Measurements from ENCODE around the gene LRRC32. TPM values are rescaled to one million over a fixed set of nuclear protein-coding genes. Genes with fewer than 3 reads are reported as not detected.

The LRRC32 gene
- total RNA-seq, 1 donor from 2014 or later = 25.8 TPM

- H3K27me3 Mint-ChIP-seq = peaks cover 3% of the 10 kb centered on the region
- H3K36me3 Mint-ChIP-seq (ENCODE audit: low read depth) = no peaks in the 10 kb centered on the region
- ATAC-seq (ENCODE audit: low read depth) (no peak), DNase-seq (no peak)
- ChIA-PET POLR2A (interaction anchor here (4.0 to 4.2 kb wide), 2 partner anchors 10 to 36 kb away, joined by 26 to 59 read pairs; partner anchors contain the start of gene LRRC32), CTCF (no interaction called here)
- no peak overlapping the region for H3K4me3 Mint-ChIP-seq
- peaks cover 67% of the 10 kb centered on the region for H3K4me1 Mint-ChIP-seq
- no peaks in the 10 kb centered on the region for H3K9me3 Mint-ChIP-seq
- intact Hi-C loops (cut with micrococcal nuclease) = loop anchor here (2.0 kb wide), 1 partner anchor 37 kb away; no protein-coding TSS in a partner anchor
- TF ChIP-seq CTCF (IDR thresholded peaks at IDR 0.05) = no peak
- H3K27ac Mint-ChIP-seq = peak overlapping the region; percentile 85
Measured at GRCh38 chr11:76635991-76636738, 34.4 kb downstream of the LRRC32 start.

- ATAC-seq (ENCODE audit: low read depth) (no peak), DNase-seq (no peak)
- no peak overlapping the region for H3K4me3 Mint-ChIP-seq
- H3K27ac Mint-ChIP-seq = no peak overlapping the region
- H3K36me3 Mint-ChIP-seq (ENCODE audit: low read depth) = no peaks in the 10 kb centered on the region
- TF ChIP-seq CTCF (IDR thresholded peaks at IDR 0.05) = no peak
- intact Hi-C loops (cut with micrococcal nuclease) = no loop called here
- ChIA-PET CTCF (no interaction called here), POLR2A (no interaction called here)
- H3K9me3 Mint-ChIP-seq = no peaks in the 10 kb centered on the region
- H3K27me3 Mint-ChIP-seq = no peaks in the 10 kb centered on the region
- H3K4me1 Mint-ChIP-seq = peaks cover 71% of the 10 kb centered on the region
Measured at GRCh38 chr11:76634886-76635285, 35.7 kb downstream of the LRRC32 start.

- ATAC-seq (ENCODE audit: low read depth) (no peak), DNase-seq (no peak)
- Mint-ChIP-seq H3K27ac (no peak overlapping the region), H3K4me1 (peaks cover 75% of the 10 kb centered on the region), H3K4me3 (no peak overlapping the region), H3K9me3 (no peaks in the 10 kb centered on the region), H3K36me3 (ENCODE audit: low read depth) (no peaks in the 10 kb centered on the region), H3K27me3 (no peaks in the 10 kb centered on the region)
- ChIA-PET POLR2A (interaction anchor here (10.3 kb wide), 1 partner anchor 40 kb away, joined by 193 read pairs; the partner anchor contains the start of gene LRRC32), CTCF (no interaction called here)
- no peak for TF ChIP-seq CTCF (IDR thresholded peaks at IDR 0.05)
- intact Hi-C loops (cut with micrococcal nuclease) = no loop called here
Measured at GRCh38 chr11:76632492-76632891, 38.1 kb downstream of the LRRC32 start.

- TF ChIP-seq CTCF (IDR thresholded peaks at IDR 0.05) = no peak
- H3K4me3 Mint-ChIP-seq = no peak overlapping the region
- intact Hi-C loops (cut with micrococcal nuclease) = no loop called here
- no peak overlapping the region for H3K27ac Mint-ChIP-seq
- no peaks in the 10 kb centered on the region for H3K9me3 Mint-ChIP-seq
- no peak for ATAC-seq (ENCODE audit: low read depth)
- ChIA-PET CTCF (no interaction called here), POLR2A (interaction anchor here (0.7 to 10.3 kb wide), 2 partner anchors 9 to 41 kb away, joined by 3 to 193 read pairs; partner anchors contain the start of gene LRRC32)
- no peak for DNase-seq
- no peaks in the 10 kb centered on the region for H3K36me3 Mint-ChIP-seq (ENCODE audit: low read depth)
- H3K4me1 Mint-ChIP-seq = peaks cover 75% of the 10 kb centered on the region
- no peaks in the 10 kb centered on the region for H3K27me3 Mint-ChIP-seq
Measured at GRCh38 chr11:76631566-76632308, 38.8 kb downstream of the LRRC32 start.

Data from activated B cell treated with CpG ODN at 0.5 μM for 24 hours (primary cell).